ENCODE results near the gene CPVL. TPM values are rescaled to one million over a fixed set of nuclear protein-coding genes. Genes with fewer than 3 reads are reported as not detected.
A peak's percentile ranks its signal among the peaks of the same experiment; 100 is the strongest.

CPVL gene
- total and polyA plus RNA-seq, 8 donors, result 6.8 to 40.8 (median 11.2) TPM

DNA sequence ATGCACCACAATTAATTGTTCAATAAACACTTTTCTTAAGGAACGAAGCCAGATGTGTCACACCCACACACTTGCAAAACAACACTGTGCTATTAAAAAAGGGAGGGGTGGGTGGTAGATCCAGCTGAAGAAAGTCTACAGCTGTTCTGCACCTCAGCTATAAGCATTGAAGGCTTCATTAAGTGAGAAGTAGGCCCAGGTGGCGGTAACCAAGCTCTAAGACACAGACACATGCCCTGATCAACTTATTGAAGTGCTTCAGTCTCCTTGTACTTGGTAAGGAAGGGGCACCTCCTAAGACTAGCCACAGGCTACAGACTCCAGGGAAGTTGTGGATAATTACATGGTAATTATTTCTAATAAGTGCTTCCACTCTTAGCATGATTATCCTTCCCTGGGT, 4.5 kb upstream of the CPVL start:
- Histone ChIP-seq H3K27me3 (peaks cover 6 to 20% of the 10 kb centered on the region in 2 donors), H3K4me1 (peaks cover 0 to 12% of the 10 kb centered on the region in 2 donors), H3K9me3 (no peaks in the 10 kb centered on the region), H3K27ac (no peak overlapping the region), H3K4me3 (no peak overlapping the region), H3K36me3 (no peaks in the 10 kb centered on the region)
- intact Hi-C loops (cut with DNase I), result no loop called here
- no peak for TF ChIP-seq CTCF (IDR thresholded peaks at IDR 0.05)
- DNase-seq (no peak), ATAC-seq (no peak)

GRCh38 chr7:29149036-29149435, 2.7 kb upstream of the CPVL start:
- Histone ChIP-seq H3K36me3 (no peaks in the 10 kb centered on the region), H3K9me3 (no peaks in the 10 kb centered on the region), H3K27me3 (peaks cover 13 to 38% of the 10 kb centered on the region in 2 donors), H3K27ac (no peak overlapping the region), H3K4me1 (peaks cover 0 to 16% of the 10 kb centered on the region in 2 donors), H3K4me3 (no peak overlapping the region)
- ATAC-seq (no peak), DNase-seq (peak in 1 of 4 donors; percentile 43)
- no peak for TF ChIP-seq CTCF (IDR thresholded peaks at IDR 0.05)
- intact Hi-C loops (cut with DNase I), result no loop called here

GRCh38 chr7:29147821-29148220, 1.5 kb upstream of the CPVL start:
- H3K27ac ChIP-seq, result no peak overlapping the region
- peak overlapping the region in 1 of 2 donors; percentile 35 for H3K4me3 ChIP-seq
- DNase-seq (peak in 1 of 4 donors; percentile 39), ATAC-seq (peak; percentile 14)
- H3K27me3 ChIP-seq, result peaks cover 13 to 40% of the 10 kb centered on the region in 2 donors
- H3K36me3 ChIP-seq, result no peaks in the 10 kb centered on the region
- no peaks in the 10 kb centered on the region for H3K9me3 ChIP-seq
- peaks cover 0 to 16% of the 10 kb centered on the region in 2 donors for H3K4me1 ChIP-seq
- no peak for TF ChIP-seq CTCF (IDR thresholded peaks at IDR 0.05)
- intact Hi-C loops (cut with DNase I), result no loop called here

DNA sequence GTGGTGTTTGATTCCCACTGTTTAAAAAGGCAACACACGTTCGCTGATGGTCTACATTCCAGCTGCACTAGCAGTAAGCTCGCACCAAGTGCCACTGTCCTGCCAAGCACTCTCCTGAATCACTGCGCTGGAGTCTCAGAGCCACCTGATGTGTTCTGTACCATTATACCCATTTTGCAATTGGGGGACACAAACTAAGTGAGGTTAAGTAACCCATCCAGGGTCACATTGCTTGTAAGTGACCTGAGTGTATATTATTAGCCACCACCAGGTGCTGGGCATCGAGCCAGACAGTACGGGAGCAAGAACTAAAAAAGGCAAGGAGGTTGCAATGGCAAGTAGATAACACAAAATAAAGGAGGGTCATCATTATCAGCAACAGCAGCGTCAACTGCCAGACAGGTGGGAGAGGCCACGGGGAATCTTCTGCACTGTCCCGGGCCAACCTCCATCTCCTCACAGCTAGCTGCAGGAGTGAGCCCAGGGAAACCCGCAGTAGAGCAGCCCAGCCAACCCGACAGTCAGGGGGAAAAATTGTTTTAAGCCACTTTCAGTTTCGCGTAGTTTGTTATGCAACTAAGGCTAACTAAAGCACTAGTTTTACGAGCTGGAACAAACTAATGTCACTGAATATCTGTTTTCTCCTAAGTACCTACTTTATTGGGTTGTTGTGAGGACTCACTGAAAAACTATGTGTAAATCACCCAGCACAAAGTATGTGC, 712 bp upstream of the CPVL start:
- Histone ChIP-seq H3K36me3 (no peaks in the 10 kb centered on the region), H3K27ac (peak overlapping the region in 1 of 2 donors; percentile 44), H3K4me1 (peaks cover 0 to 19% of the 10 kb centered on the region in 2 donors), H3K9me3 (no peaks in the 10 kb centered on the region), H3K4me3 (peak overlapping the region; percentile 27 to 35), H3K27me3 (peaks cover 13 to 40% of the 10 kb centered on the region in 2 donors)
- DNase-seq, result no peak
- intact Hi-C loops (cut with DNase I), result no loop called here
- ATAC-seq, result peak; percentile 49
- no peak for TF ChIP-seq CTCF (IDR thresholded peaks at IDR 0.05)

DNA sequence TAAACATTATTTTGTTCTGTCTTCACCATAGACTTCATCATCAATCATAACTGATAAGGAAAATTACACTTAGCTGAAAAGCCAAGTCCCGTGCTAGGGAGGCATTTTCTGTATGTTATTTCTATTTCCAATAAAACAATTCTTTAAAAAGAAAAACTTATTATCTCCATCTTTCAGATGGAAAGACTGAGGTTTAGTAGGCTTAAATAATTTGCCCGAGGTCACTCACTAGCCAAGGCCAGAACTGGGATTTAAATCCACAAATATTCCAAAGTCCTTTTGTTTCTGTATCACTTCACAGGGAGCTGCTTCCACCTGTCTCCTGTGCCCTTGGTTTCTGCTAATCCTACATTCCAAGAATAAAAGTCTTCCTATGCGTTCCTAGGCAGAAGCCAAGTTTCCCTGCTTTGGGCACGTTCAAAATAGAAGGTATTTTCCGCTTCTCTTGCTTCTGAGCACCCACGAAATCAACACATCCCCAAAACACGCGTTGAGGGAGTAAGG, 732 bp downstream of the CPVL start:
- no peak for TF ChIP-seq CTCF (IDR thresholded peaks at IDR 0.05)
- peak overlapping the region; percentile 27 to 35 for H3K4me3 ChIP-seq
- intact Hi-C loops (cut with DNase I), result no loop called here
- H3K9me3 ChIP-seq, result no peaks in the 10 kb centered on the region
- H3K4me1 ChIP-seq, result peaks cover 0 to 31% of the 10 kb centered on the region in 2 donors
- H3K27me3 ChIP-seq, result peaks cover 13 to 40% of the 10 kb centered on the region in 2 donors
- H3K36me3 ChIP-seq, result no peaks in the 10 kb centered on the region
- H3K27ac ChIP-seq, result no peak overlapping the region
- DNase-seq, result no peak
- no peak for ATAC-seq

Data from left lung (tissue), 10 donors.